HG02870 (cell line): Measurements from ENCODE around the gene CFD.
"Not testable (repeated sequence)": the region's sequence is repeated elsewhere in the genome, so short reads cannot be mapped to it uniquely, and the experiment has no call there.

Experiments used
- ATAC-seq: cut with Tn5 transposase; IDR thresholded peaks from one replicate; pipeline ENCODE4 v1.9.1; 2021; ENCODE audit warnings: mild to moderate bottlenecking, moderate library complexity; ENCODE audit not compliant: unreplicated experiment

The CFD gene

GRCh38 chr19:852136-853013 is 7.1 kb upstream of the CFD start, which contains the start of gene ELANE:
Gene ELANE, plus strand, starts transcription at chr19:852303. Its CDS starts 26 bp downstream, at chr19:852329.
- no peak for ATAC-seq

GRCh38 chr19:853014-853585 is 6.4 kb upstream of the CFD start:
- ATAC-seq: no peak

DNA sequence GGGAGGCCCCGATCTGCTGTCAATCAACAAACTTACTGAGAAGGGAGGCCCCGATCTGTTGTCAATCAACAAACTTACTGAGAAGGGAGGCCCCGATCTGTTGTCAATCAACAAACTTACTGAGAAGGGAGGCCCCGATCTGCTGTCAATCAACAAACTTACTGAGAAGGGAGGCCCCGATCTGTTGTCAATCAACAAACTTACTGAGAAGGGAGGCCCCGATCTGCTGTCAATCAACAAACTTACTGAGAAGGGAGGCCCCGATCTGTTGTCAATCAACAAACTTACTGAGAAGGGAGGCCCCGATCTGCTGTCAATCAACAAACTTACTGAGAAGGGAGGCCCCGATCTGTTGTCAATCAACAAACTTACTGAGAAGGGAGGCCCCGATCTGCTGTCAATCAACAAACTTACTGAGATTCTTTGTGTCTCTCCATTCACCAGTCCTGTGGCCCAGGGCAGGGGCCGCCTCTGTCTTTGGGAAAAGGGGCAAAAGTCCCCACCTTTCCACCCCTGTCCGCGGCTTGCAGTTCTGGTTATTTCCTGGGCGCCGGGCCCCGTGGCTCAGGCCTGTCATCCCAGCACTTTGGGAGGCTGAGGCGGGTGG is 5.7 kb upstream of the CFD start:
- not testable (repeated sequence) for ATAC-seq

DNA sequence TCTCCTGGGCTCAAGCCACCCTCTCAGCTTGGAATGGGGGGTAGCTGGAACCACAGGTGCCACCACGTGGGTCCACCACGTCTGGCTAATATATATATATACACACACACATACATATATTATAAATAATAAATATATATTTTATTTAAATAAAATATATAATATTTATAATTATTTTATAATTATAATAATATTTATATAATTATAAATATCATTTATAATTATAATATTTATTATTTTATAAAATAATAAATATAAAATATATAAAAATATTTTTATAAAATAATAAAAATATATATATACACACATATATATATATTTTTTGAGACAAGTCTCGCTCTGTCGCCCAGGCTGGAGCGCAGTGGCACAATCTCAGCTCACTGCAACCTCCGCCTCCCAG is 4.9 kb upstream of the CFD start:
- ATAC-seq: no peak

GRCh38 chr19:855142-855541 is 4.3 kb upstream of the CFD start:
- no peak for ATAC-seq

- no peak for ATAC-seq
These were observed 3.8 kb upstream of the CFD start for GRCh38 chr19:855566-856120.

DNA sequence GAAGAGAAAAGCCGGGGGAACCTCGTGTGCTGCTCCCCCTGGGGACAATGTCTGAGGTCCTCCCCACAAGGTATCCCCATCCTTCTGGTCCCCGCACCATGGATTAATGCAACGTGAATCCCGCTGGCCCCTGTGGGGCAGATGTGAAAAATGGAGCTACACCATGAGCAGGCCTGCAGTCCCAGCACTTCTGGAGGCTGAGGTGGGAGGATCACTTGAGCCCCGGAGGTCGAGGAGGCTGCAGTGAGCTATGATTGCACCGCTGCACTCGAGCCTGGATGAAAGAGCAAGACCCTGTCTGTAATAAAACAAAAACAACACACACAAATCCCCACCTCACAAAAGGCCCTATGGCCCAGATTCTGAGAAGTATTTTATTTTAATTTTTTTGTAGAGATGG is 1.2 kb upstream of the CFD start:
- ATAC-seq: no peak

- no peak for ATAC-seq
These were observed 1.8 kb downstream of the CFD start for GRCh38 chr19:861141-861755.

- no peak for ATAC-seq
These were observed 2.5 kb downstream of the CFD start for GRCh38 chr19:861756-862580.

DNA sequence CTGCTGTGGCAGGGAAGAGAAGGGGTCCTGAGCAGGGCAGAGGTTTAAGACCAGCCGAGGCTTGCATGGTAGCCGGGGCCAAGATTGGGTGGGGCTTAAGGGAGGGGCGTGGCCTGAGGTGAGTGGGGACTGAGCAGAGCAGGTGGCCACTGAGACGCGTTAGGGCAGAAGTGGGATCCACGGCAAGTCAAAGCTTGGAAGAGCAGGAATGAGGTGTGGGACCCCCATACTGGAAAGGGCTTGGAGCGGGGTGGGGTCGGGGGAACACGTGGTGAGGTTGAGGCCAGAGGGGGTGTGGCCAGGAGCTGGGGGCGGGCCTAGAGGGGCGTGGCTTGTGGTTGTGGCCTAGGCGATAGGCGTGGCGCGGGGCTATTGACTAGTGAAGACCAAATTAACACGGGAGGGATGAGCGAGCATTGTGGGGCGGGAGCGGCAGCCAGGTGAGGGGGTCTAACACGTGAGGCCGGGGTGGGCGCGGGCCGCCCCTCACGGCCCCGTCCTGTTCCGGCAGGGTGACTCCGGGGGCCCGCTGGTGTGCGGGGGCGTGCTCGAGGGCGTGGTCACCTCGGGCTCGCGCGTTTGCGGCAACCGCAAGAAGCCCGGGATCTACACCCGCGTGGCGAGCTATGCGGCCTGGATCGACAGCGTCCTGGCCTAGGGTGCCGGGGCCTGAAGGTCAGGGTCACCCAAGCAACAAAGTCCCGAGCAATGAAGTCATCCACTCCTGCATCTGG is 3.3 kb downstream of the CFD start:
- ATAC-seq: no peak

DNA sequence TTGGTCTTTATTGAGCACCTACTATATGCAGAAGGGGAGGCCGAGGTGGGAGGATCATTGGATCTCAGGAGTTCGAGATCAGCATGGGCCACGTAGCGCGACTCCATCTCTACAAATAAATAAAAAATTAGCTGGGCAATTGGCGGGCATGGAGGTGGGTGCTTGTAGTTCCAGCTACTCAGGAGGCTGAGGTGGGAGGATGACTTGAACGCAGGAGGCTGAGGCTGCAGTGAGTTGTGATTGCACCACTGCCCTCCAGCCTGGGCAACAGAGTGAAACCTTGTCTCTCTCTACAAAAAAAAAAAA is 3.8 kb downstream of the CFD start:
- ATAC-seq: no peak

DNA sequence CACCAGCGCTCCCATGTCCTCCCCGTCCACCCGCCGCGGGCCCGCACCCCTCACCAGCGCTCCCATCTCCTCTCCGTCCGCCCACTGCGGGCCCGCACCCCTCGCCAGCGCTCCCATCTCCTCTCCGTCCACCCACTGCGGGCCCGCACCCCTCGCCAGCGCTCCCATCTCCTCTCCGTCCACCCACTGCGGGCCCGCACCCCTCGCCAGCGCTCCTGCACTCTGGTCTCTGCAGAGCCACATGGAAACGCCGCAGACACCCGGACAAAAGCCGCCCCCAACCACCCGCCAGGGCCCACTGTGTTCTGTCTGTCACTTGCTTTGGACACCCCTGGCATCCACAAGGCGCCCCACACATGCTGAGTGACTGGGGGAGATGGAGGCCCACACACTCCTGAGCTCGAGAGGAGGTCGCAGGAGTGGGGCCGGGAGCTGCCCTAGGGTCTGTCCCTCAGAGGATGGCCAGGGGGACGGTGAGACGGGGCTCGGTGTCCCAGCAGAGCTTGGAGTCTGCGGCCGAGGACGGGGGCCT is 7.4 kb downstream of the CFD start:
- ATAC-seq: no peak

DNA sequence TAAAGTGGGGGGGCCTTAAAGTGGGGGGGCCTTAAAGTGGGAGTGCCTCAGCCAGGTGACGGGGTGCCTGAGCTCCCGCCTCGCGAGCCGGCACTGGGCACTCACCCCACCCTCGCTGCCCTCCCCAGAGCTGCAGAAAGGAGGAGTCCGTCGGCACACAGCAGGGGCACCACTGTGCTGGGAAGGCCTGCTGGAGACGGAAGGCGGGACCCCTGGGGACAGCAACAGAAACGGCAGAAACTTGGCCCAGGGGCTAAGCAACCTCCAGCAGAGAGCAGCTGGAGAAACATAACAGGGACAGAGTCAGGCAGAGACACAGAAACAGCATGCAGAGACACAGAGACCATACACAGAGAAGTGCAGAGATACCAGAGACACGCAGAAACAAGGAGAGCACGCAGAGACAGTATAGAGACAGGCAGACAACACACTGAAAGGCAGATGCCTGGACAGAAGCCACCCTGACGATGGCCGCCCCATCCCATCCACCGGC is 7.9 kb downstream of the CFD start:
- ATAC-seq: no peak

- no peak for ATAC-seq
These were observed 8.5 kb downstream of the CFD start for GRCh38 chr19:867855-868457.

- ATAC-seq: no peak
These were observed 9.2 kb downstream of the CFD start for GRCh38 chr19:868458-869244.

DNA sequence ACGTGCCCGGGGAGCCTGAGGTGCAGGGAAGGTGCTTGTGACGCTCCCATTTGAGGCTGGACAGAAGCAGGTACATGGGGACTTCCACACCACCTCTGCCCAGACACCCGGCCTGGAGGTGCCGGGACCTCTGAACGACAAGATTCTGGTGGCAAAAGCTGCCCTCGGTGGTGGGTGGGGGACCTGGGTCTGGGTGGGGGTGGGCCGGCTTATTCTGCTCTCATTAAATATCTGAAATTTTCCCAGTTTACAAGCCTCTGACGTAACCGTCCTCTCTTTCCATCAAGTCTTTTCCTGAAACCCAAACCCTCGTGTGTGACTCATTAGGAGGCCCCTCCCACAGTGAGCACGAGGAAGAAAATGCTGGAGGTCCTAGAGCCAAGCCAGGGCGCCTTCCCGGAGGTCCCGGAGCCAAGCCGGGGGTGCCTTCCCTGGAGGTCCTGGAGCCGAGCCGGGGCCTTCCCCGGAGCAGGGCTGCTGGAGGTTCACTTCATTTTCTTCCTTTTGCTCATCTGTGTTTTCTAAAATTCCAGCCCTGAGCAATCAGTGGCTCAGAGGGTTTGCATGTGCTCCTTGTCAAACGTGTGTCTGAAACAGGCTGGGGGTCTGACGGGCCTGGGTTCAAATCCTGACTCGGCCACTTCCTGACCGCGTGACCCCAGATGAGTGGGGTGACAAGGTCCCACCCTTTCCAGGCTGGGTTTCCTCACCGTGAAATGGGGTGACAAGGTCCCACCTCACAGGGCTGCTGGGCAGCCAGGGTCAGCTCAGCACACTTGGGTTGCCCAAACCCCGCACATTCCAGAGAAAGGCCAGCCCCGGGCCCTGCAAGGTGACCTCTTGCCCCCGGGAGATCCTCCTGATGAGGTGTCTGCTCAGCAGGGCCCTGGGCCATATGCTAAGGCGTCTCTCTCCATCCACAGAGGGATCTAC is 10.0 kb downstream of the CFD start:
- ATAC-seq: no peak

GRCh38 chr19:870314-870713 is 10.8 kb downstream of the CFD start:
- no peak for ATAC-seq
